Head of caudate nucleus (tissue), 42 donors: ENCODE measurements around the gene C10orf90.
A peak's percentile ranks its signal among the peaks of the same experiment; 100 is the strongest.

Experiments used
- DNase-seq, 42 donors: peaks; one replicate each; pipeline versions ENCODE4 v3.0.0 to v3.0.0-alpha.2; 2020 to 2021; ENCODE audit warnings: mixed read lengths in 7 of 42
- intact Hi-C: fragments of 100-400 bp; cut with DNase I; formaldehyde crosslinking; loops from one replicate; pipeline ENCODE4 v1.15.0; 2022

The C10orf90 gene

DNA sequence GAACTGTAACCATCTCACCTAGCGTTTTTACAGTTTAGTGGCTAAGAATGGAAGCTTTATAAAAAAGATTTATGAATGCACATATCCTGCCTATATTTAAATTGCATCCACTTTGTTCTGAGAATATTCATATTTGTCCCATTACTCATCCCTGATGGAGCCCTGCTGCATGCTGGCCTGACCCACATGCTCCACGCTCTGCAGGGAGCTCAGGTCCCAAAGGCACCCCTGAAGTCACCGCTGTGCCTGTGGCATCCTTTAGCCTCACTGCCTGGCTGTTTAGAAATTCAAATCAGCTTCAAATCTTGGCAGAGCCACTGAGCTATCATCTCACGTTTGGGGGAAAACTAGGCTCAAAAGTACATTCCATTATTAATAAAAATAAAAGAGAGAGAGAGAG is 24.4 kb downstream of the C10orf90 start:
- intact Hi-C loops = no loop called here
- DNase-seq = peak in 1 of 42 donors; percentile 25

GRCh38 chr10:126640401-126640800 is 30.1 kb downstream of the C10orf90 start:
- intact Hi-C loops = no loop called here
- peak in 2 of 42 donors; percentile 6 to 16 for DNase-seq

- DNase-seq = peak in 2 of 42 donors; percentile 7 to 10
- intact Hi-C loops = no loop called here
These were observed 31.4 kb downstream of the C10orf90 start for GRCh38 chr10:126639084-126639483.

DNA sequence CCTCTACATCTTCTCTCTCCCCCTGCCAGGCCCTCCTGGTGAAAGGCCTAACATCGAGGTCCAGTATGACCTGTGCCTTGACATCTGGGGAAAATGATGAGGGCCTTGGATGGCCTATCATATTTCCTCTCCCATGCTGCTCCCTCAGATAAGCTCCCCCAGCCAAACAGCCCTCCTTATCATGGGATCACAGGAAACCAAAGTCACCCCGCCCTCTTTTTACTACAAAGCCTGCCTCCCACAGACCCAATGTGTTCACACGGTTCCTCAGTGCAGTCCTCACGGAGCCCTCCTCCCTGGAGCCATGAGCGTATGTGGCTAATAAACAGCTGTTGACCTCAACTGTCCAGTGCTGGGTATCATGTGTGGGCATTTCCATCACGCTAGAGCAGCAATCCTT is 32.0 kb downstream of the C10orf90 start:
- peak in 1 of 42 donors; percentile 6 for DNase-seq
- intact Hi-C loops = no loop called here

DNA sequence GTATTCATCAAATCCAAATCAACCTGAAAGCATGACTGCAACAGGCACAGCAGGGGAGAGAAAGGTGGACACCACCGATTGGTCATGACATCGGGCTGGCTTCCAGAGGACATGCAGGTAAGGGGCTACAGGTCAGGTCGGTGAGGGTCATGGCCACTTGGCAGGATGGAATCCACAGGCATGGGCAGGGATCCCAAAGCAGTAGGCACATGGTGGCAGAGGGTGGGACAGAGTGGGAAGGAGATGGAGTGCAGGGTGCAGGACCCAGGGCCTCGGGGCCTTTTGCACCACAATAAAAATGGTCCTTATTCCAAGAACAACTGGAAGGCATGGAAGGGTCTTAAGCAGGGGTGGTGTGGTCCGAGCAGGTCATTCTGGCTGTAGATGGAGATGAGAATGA is 33.0 kb downstream of the C10orf90 start:
- intact Hi-C loops = no loop called here
- peak in 1 of 42 donors; percentile 19 for DNase-seq

DNA sequence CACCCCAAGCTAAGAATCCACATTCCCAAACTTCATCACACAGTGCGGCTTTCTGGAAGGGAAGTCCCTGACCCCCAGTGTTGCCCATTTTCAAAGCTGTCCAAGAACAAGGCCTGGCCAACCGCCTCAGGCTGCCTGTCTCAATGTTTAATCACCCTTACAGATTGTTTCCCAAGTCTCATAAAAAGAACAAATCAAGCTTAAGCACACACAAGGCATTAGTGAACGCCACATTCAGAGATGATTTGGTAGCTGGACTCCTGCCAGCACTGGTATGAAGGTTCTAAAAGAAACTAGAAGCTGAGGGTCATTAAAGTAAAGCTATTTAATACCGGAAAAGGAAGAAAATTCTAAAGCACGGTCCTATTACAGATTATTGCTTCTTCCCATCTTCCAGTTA is 35.6 kb downstream of the C10orf90 start:
- intact Hi-C loops = no loop called here
- peak in 5 of 42 donors; percentile 22 to 56 (median 29) for DNase-seq

DNA sequence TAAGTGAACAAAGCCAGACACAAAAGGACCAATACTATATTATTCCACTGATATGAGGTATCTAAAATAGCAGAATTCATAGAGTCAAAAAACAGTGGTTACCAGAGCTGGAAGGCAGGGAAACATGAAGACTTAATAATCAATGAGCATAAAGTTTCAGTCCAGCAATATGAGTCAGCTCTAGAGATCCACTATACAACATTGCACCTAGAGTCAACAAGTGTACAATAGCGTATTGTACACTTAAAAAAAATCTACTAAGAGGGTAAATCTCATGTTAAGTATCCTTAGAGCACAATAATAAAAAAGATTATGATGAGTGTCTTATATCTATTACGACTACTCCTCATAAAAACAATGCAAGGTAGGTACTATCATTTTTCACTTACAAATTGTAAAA is 36.1 kb downstream of the C10orf90 start:
- DNase-seq = no peak
- intact Hi-C loops = no loop called here

DNA sequence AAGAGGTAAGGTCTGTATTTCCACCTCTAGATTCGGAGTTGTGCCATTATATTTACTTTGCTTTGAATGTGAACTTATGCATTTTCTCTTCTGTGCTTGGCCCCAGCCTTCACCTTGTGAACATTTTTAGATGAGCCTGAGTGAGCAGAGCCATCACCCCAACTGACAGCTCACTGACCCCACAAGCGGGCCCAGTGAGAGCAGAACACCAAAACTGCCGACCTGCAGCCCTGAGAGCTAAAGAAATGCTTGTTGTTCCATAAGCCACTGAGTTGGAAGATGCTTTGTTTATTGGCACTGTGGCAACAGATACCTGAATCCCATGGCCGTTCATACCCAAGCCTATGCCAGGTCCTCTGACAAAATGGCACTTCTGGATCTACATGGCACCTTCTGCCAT is 37.8 kb downstream of the C10orf90 start:
- intact Hi-C loops = no loop called here
- DNase-seq = no peak

GRCh38 chr10:126629925-126630624 is 40.4 kb downstream of the C10orf90 start:
- intact Hi-C loops = no loop called here
- no peak for DNase-seq

DNA sequence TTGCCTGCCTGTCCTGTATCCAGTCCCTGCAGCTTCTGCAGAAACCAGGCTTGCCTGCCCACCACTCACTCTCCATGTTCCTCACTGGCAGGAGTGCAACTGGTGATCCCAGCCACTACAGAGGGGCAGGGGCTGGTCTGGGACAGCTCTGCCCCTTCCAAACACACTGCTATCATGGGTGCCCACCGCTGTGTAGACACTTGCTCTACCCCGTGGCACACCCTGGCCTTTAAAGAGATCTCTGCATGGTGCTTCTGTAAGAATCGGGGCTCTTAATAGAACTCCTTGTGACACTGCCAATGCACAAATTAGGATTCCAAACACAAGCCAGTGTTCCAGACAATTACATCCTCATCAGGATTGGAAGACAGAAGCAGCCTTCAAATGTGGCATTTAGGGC is 41.7 kb downstream of the C10orf90 start:
- intact Hi-C loops = no loop called here
- DNase-seq = peak in 39 of 42 donors; percentile 10 to 82 (median 42)

- intact Hi-C loops = no loop called here
- peak in 8 of 42 donors; percentile 19 to 61 (median 35) for DNase-seq
These were observed 48.6 kb downstream of the C10orf90 start for GRCh38 chr10:126621846-126622245.

GRCh38 chr10:126618466-126618865 is 52.0 kb downstream of the C10orf90 start:
- intact Hi-C loops = no loop called here
- DNase-seq = no peak

DNA sequence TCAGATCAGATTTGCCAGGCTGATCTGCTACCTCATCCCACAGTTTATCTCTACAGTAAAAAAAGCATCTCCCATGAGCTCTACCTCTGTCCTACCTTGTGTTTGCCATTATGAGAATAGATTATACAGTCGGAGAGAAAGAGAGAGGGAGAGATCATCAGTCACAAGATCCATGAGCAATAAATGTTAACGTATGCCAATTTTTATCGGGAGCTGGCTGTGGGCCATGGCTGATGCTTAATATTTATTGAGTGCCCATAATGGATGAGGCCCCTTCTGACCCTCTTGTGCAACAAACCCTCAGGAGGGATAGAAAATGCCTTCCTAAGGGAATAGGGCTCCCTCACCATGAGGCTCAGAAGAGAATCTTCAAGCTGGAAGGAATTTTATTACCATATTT is 52.8 kb downstream of the C10orf90 start:
- intact Hi-C loops = no loop called here

DNA sequence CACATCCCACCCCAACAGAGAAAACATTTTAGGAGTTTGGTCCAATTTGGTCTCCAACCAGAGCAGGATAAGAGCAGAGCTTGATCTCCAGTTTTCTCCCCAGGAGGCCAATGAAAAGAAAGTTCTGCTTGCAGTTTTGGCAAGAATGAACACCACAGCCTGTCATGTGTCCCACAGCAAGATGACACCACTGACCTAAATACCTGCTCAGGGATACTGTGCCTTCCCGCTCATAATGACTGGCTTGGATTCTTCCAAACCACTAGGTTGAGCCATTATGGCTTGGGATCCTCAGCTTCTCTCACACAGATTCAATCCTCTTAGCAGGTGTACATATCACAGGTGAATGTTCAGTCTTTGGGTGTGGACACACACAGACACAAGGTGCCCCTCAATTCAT is 53.3 kb downstream of the C10orf90 start:
- peak in 1 of 42 donors; percentile 17 for DNase-seq
- intact Hi-C loops = no loop called here

More for the DNA sequence above, 52.8 kb downstream of the C10orf90 start:
- no peak for DNase-seq

DNA sequence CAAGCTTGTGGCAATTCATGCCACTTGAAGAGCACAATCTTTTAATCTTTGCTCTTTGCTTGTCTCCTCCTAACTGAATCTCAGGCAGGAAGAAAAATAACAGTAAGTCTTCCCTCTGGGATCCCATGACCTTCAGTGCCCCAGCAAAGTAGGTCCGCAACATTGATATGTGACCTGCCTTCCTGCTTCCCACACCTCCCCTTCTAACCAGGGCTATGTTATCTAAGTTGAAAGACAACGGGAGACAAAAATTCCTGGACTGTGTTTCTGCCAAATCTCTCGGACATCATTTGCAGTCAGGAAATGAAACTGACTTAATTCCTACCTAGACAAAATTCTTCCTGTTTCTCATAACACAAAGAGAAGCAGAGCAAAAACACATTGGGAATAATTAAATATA is 53.8 kb downstream of the C10orf90 start:
- intact Hi-C loops = no loop called here
- DNase-seq = peak in 2 of 42 donors; percentile 1 to 29

DNA sequence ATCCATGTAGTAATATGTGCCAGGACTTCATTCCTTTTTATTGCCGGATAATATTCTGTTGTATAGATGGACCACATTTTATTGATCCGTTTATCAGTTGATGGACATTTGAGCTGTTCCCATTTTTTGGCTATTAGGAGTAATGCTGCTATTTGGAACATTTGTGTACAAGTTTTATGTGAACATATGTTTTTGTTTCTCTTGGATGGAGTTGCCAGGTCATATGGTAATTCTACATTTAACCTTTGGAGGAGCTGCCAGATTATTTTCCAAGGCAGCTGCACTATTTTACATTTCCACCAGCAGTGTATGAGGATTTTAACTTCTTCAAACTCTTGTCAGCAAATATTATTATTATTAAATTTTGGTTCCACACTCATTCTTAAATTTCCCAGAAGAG is 59.2 kb downstream of the C10orf90 start:
- intact Hi-C loops = no loop called here
- no peak for DNase-seq

DNA sequence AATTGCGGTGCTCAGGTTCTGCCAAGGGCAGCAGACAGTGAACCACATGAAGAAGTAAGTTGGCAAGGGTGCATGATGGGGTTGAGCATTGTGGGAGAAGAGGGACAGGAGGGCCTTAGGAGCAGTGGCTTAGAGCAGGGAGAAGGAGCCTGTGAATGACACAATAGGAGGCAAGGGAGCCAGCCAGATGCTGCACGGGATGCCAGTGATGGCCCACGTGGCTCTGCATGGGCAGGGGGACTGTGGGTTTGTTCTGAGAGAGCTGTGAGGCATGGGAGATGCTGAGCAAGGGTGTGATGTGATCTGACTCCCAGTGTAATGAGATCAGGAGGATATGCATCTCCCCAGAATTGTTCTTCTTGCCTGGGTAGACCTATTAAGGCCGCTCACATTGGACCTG is 60.9 kb downstream of the C10orf90 start:
- peak in 41 of 42 donors; percentile 28 to 91 (median 67) for DNase-seq
- intact Hi-C loops = no loop called here

DNA sequence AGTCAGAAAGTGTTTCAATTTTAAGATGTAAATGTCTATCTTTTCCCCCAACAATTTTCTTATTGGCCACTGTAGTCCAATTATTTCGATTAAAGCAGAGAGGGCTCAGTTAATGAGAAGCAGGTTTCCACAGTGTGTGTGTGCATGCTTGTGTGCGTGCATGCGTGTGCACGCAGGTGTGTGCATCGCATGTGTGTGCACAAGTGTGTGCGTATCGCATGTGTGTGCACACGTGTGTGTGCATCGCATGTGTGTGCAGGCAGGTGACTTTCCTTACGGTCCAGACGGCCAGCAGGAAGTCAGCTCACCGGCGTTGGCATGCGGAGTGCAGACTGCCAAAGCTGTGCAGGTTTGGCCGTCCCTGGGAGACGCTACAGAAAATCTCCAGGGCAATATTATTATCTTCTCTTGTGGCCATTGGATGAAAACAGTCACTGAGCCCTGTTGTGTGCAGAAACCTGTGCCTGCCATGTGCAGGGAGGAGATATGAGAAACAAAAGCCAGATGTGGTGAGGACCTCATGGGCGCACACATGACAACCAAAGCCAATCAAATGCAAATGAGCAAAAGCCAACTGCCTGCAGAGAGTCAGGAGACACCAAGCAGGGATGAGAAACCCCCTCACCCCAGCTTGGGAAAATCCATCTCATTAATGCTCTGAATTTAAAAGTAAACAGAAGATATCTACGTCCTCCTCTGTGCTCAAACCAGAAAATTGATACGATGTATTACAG is 70.4 kb downstream of the C10orf90 start:
- intact Hi-C loops = no loop called here
- DNase-seq = peak in 1 of 42 donors; percentile 10

DNA sequence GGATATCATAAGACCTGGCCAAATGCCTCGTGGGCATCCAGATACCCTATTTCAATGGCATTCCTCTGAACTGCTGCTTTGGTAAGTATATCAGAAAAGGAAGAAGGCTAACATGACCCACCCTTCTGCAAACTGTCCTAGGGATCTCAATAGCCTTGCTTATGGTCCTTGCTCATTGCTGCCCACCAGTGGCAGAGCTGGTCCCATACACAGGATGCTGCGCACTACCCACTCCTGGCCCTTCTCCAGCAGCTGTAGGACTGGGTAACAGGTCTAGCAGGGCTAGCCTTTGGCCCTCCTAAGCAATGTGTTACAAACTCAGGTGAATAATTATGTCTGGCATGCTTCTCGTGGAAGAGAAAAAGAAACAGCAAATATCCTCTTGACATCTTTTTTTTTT is 72.5 kb downstream of the C10orf90 start:
- DNase-seq = peak in 41 of 42 donors; percentile 38 to 88 (median 68)
- intact Hi-C loops = no loop called here

GRCh38 chr10:126597211-126597610 is 73.3 kb downstream of the C10orf90 start:
- intact Hi-C loops = no loop called here
- DNase-seq = no peak
